ENCODE results near the gene SERPINA6.
"Not testable (repeated sequence)": the region's sequence is repeated elsewhere in the genome, so short reads cannot be mapped to it uniquely, and the experiment has no call there.

The SERPINA6 gene

DNA sequence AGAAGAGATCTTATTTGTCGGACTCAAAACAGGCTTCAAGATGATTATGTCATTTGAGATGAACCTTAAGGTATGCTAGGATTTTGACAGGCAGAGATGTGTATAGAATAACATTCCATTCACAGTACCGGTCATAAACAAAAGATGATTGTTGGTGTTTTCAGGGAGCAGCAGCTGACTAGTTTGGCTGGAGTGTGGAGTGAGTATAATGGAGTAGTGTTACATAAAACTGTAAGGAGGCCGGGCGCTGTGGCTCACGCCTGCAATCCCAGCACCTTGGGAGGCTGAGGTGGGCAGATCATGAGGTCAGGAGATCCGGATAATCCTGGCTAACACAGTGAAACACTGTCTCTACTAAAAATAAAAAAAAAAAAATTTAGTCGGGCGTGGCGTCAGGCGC is 54.0 kb downstream of the SERPINA6 start:
- TF ChIP-seq, protein P1, sequence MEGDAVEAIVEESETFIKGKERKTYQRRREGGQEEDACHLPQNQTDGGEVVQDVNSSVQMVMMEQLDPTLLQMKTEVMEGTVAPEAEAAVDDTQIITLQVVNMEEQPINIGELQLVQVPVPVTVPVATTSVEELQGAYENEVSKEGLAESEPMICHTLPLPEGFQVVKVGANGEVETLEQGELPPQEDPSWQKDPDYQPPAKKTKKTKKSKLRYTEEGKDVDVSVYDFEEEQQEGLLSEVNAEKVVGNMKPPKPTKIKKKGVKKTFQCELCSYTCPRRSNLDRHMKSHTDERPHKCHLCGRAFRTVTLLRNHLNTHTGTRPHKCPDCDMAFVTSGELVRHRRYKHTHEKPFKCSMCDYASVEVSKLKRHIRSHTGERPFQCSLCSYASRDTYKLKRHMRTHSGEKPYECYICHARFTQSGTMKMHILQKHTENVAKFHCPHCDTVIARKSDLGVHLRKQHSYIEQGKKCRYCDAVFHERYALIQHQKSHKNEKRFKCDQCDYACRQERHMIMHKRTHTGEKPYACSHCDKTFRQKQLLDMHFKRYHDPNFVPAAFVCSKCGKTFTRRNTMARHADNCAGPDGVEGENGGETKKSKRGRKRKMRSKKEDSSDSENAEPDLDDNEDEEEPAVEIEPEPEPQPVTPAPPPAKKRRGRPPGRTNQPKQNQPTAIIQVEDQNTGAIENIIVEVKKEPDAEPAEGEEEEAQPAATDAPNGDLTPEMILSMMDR (IDR thresholded peaks at IDR 0.05), result no peak
- Histone ChIP-seq H3K4me1 (ENCODE audit: control insufficient read depth in 1 of 2, insufficient read depth in 1 of 2, low read depth in 1 of 2, low read length in 1 of 2) (no peaks in the 10 kb centered on the region), H3K36me3 (no peaks in the 10 kb centered on the region), H3K27ac (no peak overlapping the region), H3K9me3 (no peaks in the 10 kb centered on the region), H3K4me3 (ENCODE audit: low read depth in 1 of 2, low read length in 1 of 2) (no peak overlapping the region), H3K27me3 (peaks cover 9% of the 10 kb centered on the region)

DNA sequence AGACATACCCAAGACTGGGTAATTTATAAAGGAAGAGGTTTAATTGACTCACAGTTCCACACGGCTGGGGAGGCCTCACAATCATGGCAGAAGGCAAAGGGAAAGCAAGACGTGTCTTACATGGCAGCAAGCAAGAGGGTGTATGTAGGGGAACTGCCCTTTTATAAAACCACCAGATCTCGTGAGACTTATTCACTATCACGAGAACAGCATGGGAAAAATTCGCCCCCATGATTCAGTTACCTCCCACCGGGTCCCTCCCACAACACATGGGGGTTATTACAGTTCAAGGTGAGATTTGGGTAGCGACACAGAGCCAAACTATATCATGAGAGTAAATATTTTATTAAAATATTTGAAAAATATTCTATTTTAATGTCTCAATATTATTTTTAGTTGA is 54.6 kb downstream of the SERPINA6 start:
- not testable (repeated sequence) for H3K27ac ChIP-seq; H3K27me3 ChIP-seq; H3K4me3 ChIP-seq (ENCODE audit: low read depth in 1 of 2, low read length in 1 of 2); H3K4me1 ChIP-seq (ENCODE audit: control insufficient read depth in 1 of 2, insufficient read depth in 1 of 2, low read depth in 1 of 2, low read length in 1 of 2); H3K9me3 ChIP-seq; H3K36me3 ChIP-seq

DNA sequence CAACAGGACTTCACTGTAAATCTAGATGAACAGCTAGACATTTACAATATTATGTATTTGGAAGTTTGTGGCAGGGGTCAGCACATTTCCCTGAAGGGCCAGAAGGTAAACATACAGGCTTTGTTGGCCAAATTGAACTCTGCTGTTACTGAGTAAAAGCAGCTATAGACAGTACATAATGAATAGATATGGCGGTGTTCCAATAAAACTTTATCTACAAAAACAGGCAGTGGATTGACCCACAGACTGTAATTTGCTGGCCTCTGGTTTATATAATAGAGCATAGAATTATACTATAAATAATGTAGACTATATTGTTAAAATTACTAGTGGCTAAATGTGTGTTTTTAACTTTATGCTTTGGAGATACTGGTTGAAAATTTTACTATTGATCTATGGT is 55.8 kb downstream of the SERPINA6 start:
- no peaks in the 10 kb centered on the region for H3K27me3 ChIP-seq
- TF ChIP-seq, protein P1 (IDR thresholded peaks at IDR 0.05), result no peak
- no peak overlapping the region for H3K4me3 ChIP-seq (ENCODE audit: low read depth in 1 of 2, low read length in 1 of 2)
- no peaks in the 10 kb centered on the region for H3K9me3 ChIP-seq
- H3K36me3 ChIP-seq, result no peaks in the 10 kb centered on the region
- no peaks in the 10 kb centered on the region for H3K4me1 ChIP-seq (ENCODE audit: control insufficient read depth in 1 of 2, insufficient read depth in 1 of 2, low read depth in 1 of 2, low read length in 1 of 2)
- no peak overlapping the region for H3K27ac ChIP-seq

DNA sequence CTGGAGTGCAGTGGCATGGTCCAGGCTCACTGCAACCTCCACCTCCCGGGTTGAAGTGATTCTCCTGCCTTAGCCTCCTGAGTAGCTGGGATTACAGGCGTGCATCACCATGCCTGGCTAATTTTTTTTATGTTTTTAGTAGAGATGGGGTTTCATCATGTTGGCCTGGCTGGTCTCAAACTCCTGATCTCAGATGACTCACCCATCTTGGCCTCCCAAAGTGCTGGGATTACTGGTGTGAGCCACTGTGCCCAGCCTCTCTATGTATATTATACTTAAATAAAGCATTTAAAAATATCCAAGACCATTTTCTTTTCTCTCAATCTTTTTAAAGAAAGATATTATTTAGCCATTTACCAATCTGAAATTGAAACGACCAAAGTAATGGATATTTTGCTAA is 58.9 kb downstream of the SERPINA6 start:
- H3K4me1 ChIP-seq (ENCODE audit: control insufficient read depth in 1 of 2, insufficient read depth in 1 of 2, low read depth in 1 of 2, low read length in 1 of 2); H3K27ac ChIP-seq; H3K36me3 ChIP-seq; H3K4me3 ChIP-seq (ENCODE audit: low read depth in 1 of 2, low read length in 1 of 2); H3K27me3 ChIP-seq; H3K9me3 ChIP-seq: not testable (repeated sequence)
